Natural killer cell (primary cell): ENCODE measurements around the gene IFNE. TPM values are rescaled to one million over a fixed set of nuclear protein-coding genes. Genes with fewer than 3 reads are reported as not detected.
A peak's percentile ranks its signal among the peaks of the same experiment; 100 is the strongest.
"Not testable (repeated sequence)": the region's sequence is repeated elsewhere in the genome, so short reads cannot be mapped to it uniquely, and the experiment has no call there.

ENCODE experiments used
- ATAC-seq, 3 donors: fragments of 150-1000 bp in 2 of 3; fragments of 200-7000 bp in 1 of 3; cut with Tn5 transposase; 1 replicate in 1 of 3; 2 replicates in 2 of 3; pipeline ENCODE4 v1.10.0; 2021; ENCODE audit warnings: mild to moderate bottlenecking in 2 of 3, moderate library complexity in 2 of 3
- DNase-seq, 2 donors: peaks; one replicate each; pipeline versions ENCODE4 v3.0.0 to v3.0.0-alpha.2; 2013 to 2021; ENCODE audit warnings: mixed read lengths in 1 of 2
- H3K27ac ChIP-seq: one replicate; pipeline ENCODE4 v1.5.1; 2013; ENCODE audit warnings: mild to moderate bottlenecking, low read length
- H3K27me3 ChIP-seq: one replicate; pipeline ENCODE4 v1.6.1; 2013; ENCODE audit warnings: low read length; ENCODE audit not compliant: control insufficient read depth, insufficient read depth
- H3K36me3 ChIP-seq: one replicate; pipeline ENCODE4 v1.6.1; 2013; ENCODE audit warnings: low read length; ENCODE audit not compliant: control insufficient read depth, insufficient read depth
- H3K4me1 ChIP-seq: one replicate; pipeline ENCODE4 v1.6.1; 2013; ENCODE audit warnings: low read length; ENCODE audit not compliant: control insufficient read depth, insufficient read depth
- H3K4me3 ChIP-seq: one replicate; pipeline ENCODE4 v1.5.1; 2013; ENCODE audit warnings: low read length
- H3K9me3 ChIP-seq: one replicate; pipeline ENCODE4 v1.6.1; 2013; ENCODE audit warnings: low read length; ENCODE audit not compliant: control insufficient read depth, insufficient read depth
- H3K27ac Mint-ChIP-seq, 2 donors: one replicate each; pipeline ENCODE4 v1.8.0; 2022; ENCODE audit warnings: mild to moderate bottlenecking in 2 of 2, mixed read lengths in 2 of 2, moderate library complexity in 1 of 2
- H3K27me3 Mint-ChIP-seq, 2 donors: one replicate each; pipeline ENCODE4 v1.8.0; 2022; ENCODE audit warnings: low read depth in 2 of 2, mixed read lengths in 2 of 2
- H3K36me3 Mint-ChIP-seq: one replicate; pipeline ENCODE4 v1.8.0; 2022; ENCODE audit warnings: mixed read lengths
- H3K4me1 Mint-ChIP-seq, 2 donors: one replicate each; pipeline ENCODE4 v1.8.0; 2022; ENCODE audit warnings: mixed read lengths in 2 of 2
- H3K4me3 Mint-ChIP-seq: one replicate; pipeline ENCODE4 v1.8.0; 2022; ENCODE audit warnings: mild to moderate bottlenecking, moderate library complexity, mixed read lengths
- H3K9me3 Mint-ChIP-seq, 2 donors: one replicate each; pipeline ENCODE4 v1.8.0; 2022; ENCODE audit warnings: mixed read lengths in 2 of 2
- CTCF ChIP-seq: fragments of 200-600 bp; IDR thresholded peaks from one replicate; pipeline ENCODE4 v1.8.0; 2022; ENCODE audit warnings: antibody characterized with exemption
- WGBS: methylation state at CpG from one replicate; pipeline ENCODE4 v1.1.7; 2013; ENCODE audit warnings: missing lambda C conversion rate; ENCODE audit not compliant: insufficient coverage; 5-methylcytosine and 5-hydroxymethylcytosine counted together
- intact Hi-C: fragments of 100-400 bp; cut with micrococcal nuclease; formaldehyde crosslinking; loops from one replicate; pipeline ENCODE4 v1.14.2; 2022
- total RNA-seq, 4 donors: library from RNA; stranded (reverse); fragments of 120-200 nt in 1 of 4; gene quantifications; one replicate each; pipeline versions ENCODE4 v1.2.3 to v1.2.4, GENCODE V29; 2013 to 2022

The IFNE gene
- total RNA-seq, 3 donors from 2014 or later (not counting 1 experiment from before 2014, with no cell fraction given) = not detected

- no peak overlapping the region for H3K4me3 Mint-ChIP-seq
- H3K36me3 ChIP-seq = no peaks in the 10 kb centered on the region
- ATAC-seq = peak in 2 of 3 donors; percentile 49 to 61
- no peak overlapping the region for H3K27ac ChIP-seq
- H3K4me1 Mint-ChIP-seq = no peaks in the 10 kb centered on the region
- no peaks in the 10 kb centered on the region for H3K9me3 ChIP-seq
- H3K27me3 ChIP-seq = peaks cover 6% of the 10 kb centered on the region
- H3K27ac Mint-ChIP-seq = no peak overlapping the region
- no peaks in the 10 kb centered on the region for H3K4me1 ChIP-seq
- H3K36me3 Mint-ChIP-seq = no peaks in the 10 kb centered on the region
- DNase-seq = peak in 1 of 2 donors; percentile 68
- H3K27me3 Mint-ChIP-seq = peaks cover 18 to 53% of the 10 kb centered on the region in 2 donors
- no peak for TF ChIP-seq CTCF
- H3K4me3 ChIP-seq = no peak overlapping the region
- intact Hi-C loops = no loop called here
- no peaks in the 10 kb centered on the region for H3K9me3 Mint-ChIP-seq
Measured at GRCh38 chr9:21455320-21455719, 26.8 kb downstream of the IFNE start.

- Mint-ChIP-seq H3K27ac (no peak overlapping the region), H3K27me3 (peaks cover 22 to 52% of the 10 kb centered on the region in 2 donors), H3K9me3 (no peaks in the 10 kb centered on the region), H3K4me3 (no peak overlapping the region), H3K36me3 (no peaks in the 10 kb centered on the region), H3K4me1 (no peaks in the 10 kb centered on the region)
- H3K4me1 ChIP-seq = no peaks in the 10 kb centered on the region
- intact Hi-C loops = no loop called here
- no peaks in the 10 kb centered on the region for H3K36me3 ChIP-seq
- H3K27me3 ChIP-seq = peaks cover 4% of the 10 kb centered on the region
- no peak overlapping the region for H3K4me3 ChIP-seq
- no peak overlapping the region for H3K27ac ChIP-seq
- H3K9me3 ChIP-seq = no peaks in the 10 kb centered on the region
- TF ChIP-seq CTCF = no peak
- ATAC-seq = no peak
- no peak for DNase-seq
- 80% methylated on average over 1 of the region's 2 CpGs for WGBS
Measured at GRCh38 chr9:21454149-21454548, 28.0 kb downstream of the IFNE start.

GRCh38 chr9:21452681-21453080, 29.4 kb downstream of the IFNE start:
- no peaks in the 10 kb centered on the region for H3K4me1 ChIP-seq
- no peak for TF ChIP-seq CTCF
- H3K9me3 ChIP-seq = no peaks in the 10 kb centered on the region
- no peaks in the 10 kb centered on the region for H3K4me1 Mint-ChIP-seq
- H3K27ac ChIP-seq = no peak overlapping the region
- H3K4me3 Mint-ChIP-seq = no peak overlapping the region
- no peak overlapping the region for H3K4me3 ChIP-seq
- intact Hi-C loops = no loop called here
- H3K36me3 ChIP-seq = no peaks in the 10 kb centered on the region
- no peaks in the 10 kb centered on the region for H3K36me3 Mint-ChIP-seq
- ATAC-seq = no peak
- no peak overlapping the region for H3K27ac Mint-ChIP-seq
- H3K9me3 Mint-ChIP-seq = no peaks in the 10 kb centered on the region
- peaks cover 22 to 51% of the 10 kb centered on the region in 2 donors for H3K27me3 Mint-ChIP-seq
- WGBS = 84% methylated on average over 4 of the region's 4 CpGs
- peaks cover 4% of the 10 kb centered on the region for H3K27me3 ChIP-seq
- DNase-seq = no peak

GRCh38 chr9:21450733-21451394, 31.2 kb downstream of the IFNE start:
- Histone ChIP-seq H3K9me3 (no peaks in the 10 kb centered on the region), H3K36me3 (no peaks in the 10 kb centered on the region), H3K27me3 (no peaks in the 10 kb centered on the region), H3K4me3 (no peak overlapping the region), H3K4me1 (no peaks in the 10 kb centered on the region), H3K27ac (no peak overlapping the region)
- DNase-seq = no peak
- no peak overlapping the region for H3K4me3 Mint-ChIP-seq
- H3K27ac Mint-ChIP-seq = no peak overlapping the region
- H3K4me1 Mint-ChIP-seq = no peaks in the 10 kb centered on the region
- 88% methylated on average over 2 of the region's 4 CpGs for WGBS
- no peaks in the 10 kb centered on the region for H3K36me3 Mint-ChIP-seq
- H3K27me3 Mint-ChIP-seq = peaks cover 18 to 35% of the 10 kb centered on the region in 2 donors
- no peaks in the 10 kb centered on the region for H3K9me3 Mint-ChIP-seq
- ATAC-seq = no peak
- intact Hi-C loops = no loop called here
- no peak for TF ChIP-seq CTCF

GRCh38 chr9:21449312-21449711, 32.8 kb downstream of the IFNE start:
- H3K4me3 Mint-ChIP-seq, DNase-seq, H3K9me3 ChIP-seq, ATAC-seq, intact Hi-C loops, H3K27ac ChIP-seq, H3K27ac Mint-ChIP-seq, H3K4me1 ChIP-seq, H3K4me1 Mint-ChIP-seq, H3K36me3 ChIP-seq, H3K27me3 ChIP-seq, H3K4me3 ChIP-seq, H3K9me3 Mint-ChIP-seq, H3K36me3 Mint-ChIP-seq: not testable (repeated sequence)
- 83% methylated on average over 4 of the region's 5 CpGs for WGBS
- peaks cover 15 to 20% of the 10 kb centered on the region in 2 donors for H3K27me3 Mint-ChIP-seq
